Liver (tissue), 9 donors: ENCODE results near the gene CRYZL1. TPM values are rescaled to one million over a fixed set of nuclear protein-coding genes. Genes with fewer than 3 reads are reported as not detected.

Experiments
- DNase-seq: peaks from one replicate; pipeline ENCODE4 v3.0.0-alpha.2; 2017; ENCODE audit warnings: low spot score
- H3K27ac ChIP-seq, 2 donors: one replicate each; pipeline ENCODE4 v1.7.0; 2013; ENCODE audit warnings: inconsistent platforms in 2 of 2, low read length in 2 of 2, control low read depth in 1 of 2, low read depth in 1 of 2, mild to moderate bottlenecking in 1 of 2
- H3K27me3 ChIP-seq, 4 donors: one replicate each; pipeline versions ENCODE4 v1.6.1 to v1.7.0; 2013; ENCODE audit warnings: low read length in 3 of 4, inconsistent platforms in 1 of 4, mild to moderate bottlenecking in 1 of 4, moderate library complexity in 1 of 4; ENCODE audit not compliant: control insufficient read depth in 4 of 4, insufficient read depth in 4 of 4
- H3K36me3 ChIP-seq, 4 donors: one replicate each; pipeline versions ENCODE4 v1.6.1 to v1.7.0; 2013; ENCODE audit warnings: low read length in 3 of 4, mild to moderate bottlenecking in 3 of 4, low read depth in 1 of 4, moderate library complexity in 1 of 4; ENCODE audit not compliant: control insufficient read depth in 4 of 4, insufficient read depth in 3 of 4
- H3K4me1 ChIP-seq, 4 donors: one replicate each; pipeline versions ENCODE4 v1.6.1 to v1.7.0; 2013; ENCODE audit warnings: low read length in 3 of 4, mild to moderate bottlenecking in 3 of 4, moderate library complexity in 1 of 4; ENCODE audit not compliant: control insufficient read depth in 4 of 4, insufficient read depth in 4 of 4
- H3K4me3 ChIP-seq, 3 donors: one replicate each; pipeline versions ENCODE4 v1.6.1 to v1.7.0; 2013; ENCODE audit warnings: low read length in 3 of 3, control low read depth in 1 of 3, low read depth in 1 of 3, mild to moderate bottlenecking in 1 of 3
- H3K9ac ChIP-seq, 2 donors: one replicate each; pipeline ENCODE4 v1.7.0; 2013; ENCODE audit warnings: low read length in 2 of 2, mild to moderate bottlenecking in 2 of 2, moderate library complexity in 2 of 2, control low read depth in 1 of 2, low read depth in 1 of 2
- H3K9me3 ChIP-seq, 4 donors: one replicate each; pipeline versions ENCODE4 v1.6.1 to v1.7.0; 2013; ENCODE audit warnings: low read length in 3 of 4; ENCODE audit not compliant: control insufficient read depth in 4 of 4
- ATF3 ChIP-seq: IDR thresholded peaks from 2 replicates; pipeline ENCODE4 v1.6.1; 2016; ENCODE audit warnings: antibody characterized with exemption
- EGR1 ChIP-seq, 2 donors: IDR thresholded peaks; 2 replicates each; pipeline ENCODE4 v1.6.1; 2016 to 2018; ENCODE audit warnings: antibody characterized with exemption in 2 of 2, low read depth in 2 of 2
- FOXA1 ChIP-seq: IDR thresholded peaks from 2 replicates; pipeline ENCODE4 v1.6.1; 2016; ENCODE audit warnings: antibody characterized with exemption
- FOXA2 ChIP-seq: IDR thresholded peaks from 2 replicates; pipeline ENCODE4 v1.6.1; 2016; ENCODE audit warnings: antibody characterized with exemption
- GABPA ChIP-seq, 2 donors: IDR thresholded peaks in 1 of 2; conservative IDR thresholded peaks in 1 of 2; 2 replicates each; pipeline ENCODE4 v1.6.1; 2016; ENCODE audit warnings: antibody characterized with exemption in 2 of 2, mild to moderate bottlenecking in 1 of 2, moderate library complexity in 1 of 2
- HNF4A ChIP-seq, 2 donors: conservative IDR thresholded peaks; 2 replicates each; pipeline ENCODE4 v1.6.1; 2016; ENCODE audit warnings: antibody characterized with exemption in 2 of 2, mild to moderate bottlenecking in 2 of 2
- HNF4G ChIP-seq: IDR thresholded peaks from 2 replicates; pipeline ENCODE4 v1.6.1; 2016; ENCODE audit warnings: antibody characterized with exemption
- JUND ChIP-seq, 2 donors: IDR thresholded peaks; 2 replicates each; pipeline ENCODE4 v1.6.1; 2016; ENCODE audit warnings: antibody characterized with exemption in 2 of 2
- REST ChIP-seq: IDR thresholded peaks from 2 replicates; pipeline ENCODE4 v1.6.1; 2016; ENCODE audit warnings: antibody characterized with exemption, mild to moderate bottlenecking
- SP1 ChIP-seq: IDR thresholded peaks from 2 replicates; pipeline ENCODE4 v1.6.1; 2018; ENCODE audit warnings: antibody characterized with exemption, mild to moderate bottlenecking
- TAF1 ChIP-seq: conservative IDR thresholded peaks from 2 replicates; pipeline ENCODE4 v1.6.1; 2016; ENCODE audit warnings: antibody characterized with exemption, mild to moderate bottlenecking
- YY1 ChIP-seq: IDR thresholded peaks from 2 replicates; pipeline ENCODE4 v1.6.1; 2016; ENCODE audit warnings: antibody characterized with exemption, mild to moderate bottlenecking
- WGBS: extraction: QIAGEN DNeasy Blood & Tissue Kit; methylation state at CpG from one replicate; pipeline ENCODE4 v1.1.7; 2013; 5-methylcytosine and 5-hydroxymethylcytosine counted together
- polyA plus RNA-seq, 2 donors: library from polyadenylated mRNA; stranded (reverse) in 1 of 2; unstranded in 1 of 2; fragments of 200-250 nt in 1 of 2; fragments of >200 nt in 1 of 2; fragmentation: Nextera tagmentation in 1 of 2; extraction: Ambion mirVana in 1 of 2; gene quantifications; one replicate each; pipeline versions ENCODE4 v1.2.1 to v1.2.3, GENCODE V29; 2013 to 2015
- total RNA-seq, 2 donors: library from RNA; depleted of rRNA; stranded (reverse); fragments of >200 nt; gene quantifications; one replicate each; pipeline ENCODE4 v1.2.3, GENCODE V29; 2014
- TF ChIP-seq, protein P1 (sequence below): IDR thresholded peaks from 2 replicates; pipeline ENCODE4 v1.6.1; 2016; ENCODE audit warnings: antibody characterized with exemption
- TF ChIP-seq, protein P2 (sequence below): IDR thresholded peaks from 2 replicates; pipeline ENCODE4 v1.6.1; 2016; ENCODE audit warnings: antibody characterized with exemption
- donor health status: healthy.
- donor health status: healthy.
- donor health status: healthy.
- donor health status: healthy.
- donor health status: healthy.

The CRYZL1 gene
- total and polyA plus RNA-seq, 4 donors: 6.8 to 18.1 (median 11.5) TPM

GRCh38 chr21:33662046-33662445 is 20.5 kb upstream of the CRYZL1 start (continued):
- TF ChIP-seq REST: no peak

DNA sequence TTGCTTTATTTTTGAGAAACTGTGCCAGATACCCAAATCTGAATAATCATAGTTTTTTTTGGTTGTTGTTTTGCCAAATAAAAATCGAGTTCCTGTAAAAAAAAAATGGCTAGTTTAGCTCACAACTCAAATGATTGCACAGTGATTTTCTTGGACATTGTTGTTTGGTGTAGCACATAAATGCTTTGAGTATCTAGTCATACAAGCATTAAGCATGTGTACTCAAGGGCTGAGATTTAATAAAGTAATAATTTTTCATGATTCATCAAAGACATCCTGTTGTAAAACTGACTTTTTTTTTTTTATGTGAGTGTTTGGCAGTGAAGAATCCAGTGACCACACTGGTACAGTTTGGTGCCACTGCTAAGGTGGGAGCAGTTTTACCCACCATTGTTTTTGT is 19.6 kb upstream of the CRYZL1 start:
- Histone ChIP-seq H3K36me3 (no peaks in the 10 kb centered on the region), H3K9me3 (no peaks in the 10 kb centered on the region), H3K4me1 (peaks cover 2 to 12% (median 7%) of the 10 kb centered on the region in 4 donors), H3K27me3 (no peaks in the 10 kb centered on the region), H3K4me3 (no peak overlapping the region), H3K27ac (no peak overlapping the region), H3K9ac (no peak overlapping the region)
- TF ChIP-seq YY1 (no peak), ATF3 (no peak), FOXA2 (no peak)
- 94% methylated on average over 1 of the region's 1 CpG for WGBS
- no peak for DNase-seq

DNA sequence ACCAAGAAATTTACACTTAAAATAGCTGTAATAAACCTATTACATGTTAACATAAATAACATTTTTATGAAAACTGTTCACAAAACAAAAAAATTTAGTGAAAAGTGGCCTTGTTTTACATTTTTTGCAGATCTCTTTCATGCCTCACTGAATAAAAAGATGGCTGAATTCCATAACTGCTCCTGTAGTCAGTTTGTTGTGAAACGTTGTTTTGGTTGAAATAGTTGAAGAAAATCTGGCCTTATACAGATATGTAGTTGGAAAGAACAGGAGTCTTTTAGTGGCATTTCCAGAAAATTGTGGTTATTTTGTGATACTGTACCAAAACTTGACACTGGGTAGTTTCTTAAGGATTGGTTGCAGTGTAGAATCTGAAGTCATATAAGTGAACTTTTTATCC is 18.9 kb upstream of the CRYZL1 start:
- no peak overlapping the region for H3K4me3 ChIP-seq
- peaks cover 2 to 15% (median 10%) of the 10 kb centered on the region in 4 donors for H3K4me1 ChIP-seq
- 62% methylated on average over 1 of the region's 1 CpG for WGBS
- H3K36me3 ChIP-seq: no peaks in the 10 kb centered on the region
- DNase-seq: no peak
- no peak overlapping the region for H3K27ac ChIP-seq
- no peak overlapping the region for H3K9ac ChIP-seq
- no peaks in the 10 kb centered on the region for H3K27me3 ChIP-seq
- no peaks in the 10 kb centered on the region for H3K9me3 ChIP-seq
- TF ChIP-seq EGR1 (IDR thresholded peaks at IDR 0.05; ENCODE audit: low read depth in 2 of 2): no peak
- TF ChIP-seq, protein P1, sequence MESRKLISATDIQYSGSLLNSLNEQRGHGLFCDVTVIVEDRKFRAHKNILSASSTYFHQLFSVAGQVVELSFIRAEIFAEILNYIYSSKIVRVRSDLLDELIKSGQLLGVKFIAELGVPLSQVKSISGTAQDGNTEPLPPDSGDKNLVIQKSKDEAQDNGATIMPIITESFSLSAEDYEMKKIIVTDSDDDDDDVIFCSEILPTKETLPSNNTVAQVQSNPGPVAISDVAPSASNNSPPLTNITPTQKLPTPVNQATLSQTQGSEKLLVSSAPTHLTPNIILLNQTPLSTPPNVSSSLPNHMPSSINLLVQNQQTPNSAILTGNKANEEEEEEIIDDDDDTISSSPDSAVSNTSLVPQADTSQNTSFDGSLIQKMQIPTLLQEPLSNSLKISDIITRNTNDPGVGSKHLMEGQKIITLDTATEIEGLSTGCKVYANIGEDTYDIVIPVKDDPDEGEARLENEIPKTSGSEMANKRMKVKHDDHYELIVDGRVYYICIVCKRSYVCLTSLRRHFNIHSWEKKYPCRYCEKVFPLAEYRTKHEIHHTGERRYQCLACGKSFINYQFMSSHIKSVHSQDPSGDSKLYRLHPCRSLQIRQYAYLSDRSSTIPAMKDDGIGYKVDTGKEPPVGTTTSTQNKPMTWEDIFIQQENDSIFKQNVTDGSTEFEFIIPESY: no peak

DNA sequence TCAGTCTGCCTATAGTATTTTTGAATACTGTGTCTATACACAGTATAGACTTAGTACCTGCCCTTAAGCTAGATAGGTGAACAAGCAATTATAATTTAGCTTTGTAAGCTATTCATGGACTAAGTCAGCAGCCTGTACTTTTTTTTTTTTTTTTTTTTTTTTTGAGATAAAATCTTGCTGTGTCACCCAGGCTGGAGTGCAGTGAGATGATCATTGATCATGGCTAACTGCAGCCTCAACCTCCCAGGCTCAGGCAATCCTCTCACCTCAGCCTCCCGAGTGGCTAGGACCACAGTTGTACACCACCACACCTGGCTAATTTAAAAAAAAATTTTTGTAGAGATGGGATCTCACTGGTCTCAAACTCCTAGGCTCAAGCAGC is 18.0 kb upstream of the CRYZL1 start:
- DNase-seq: no peak
- peaks cover 2 to 18% (median 11%) of the 10 kb centered on the region in 4 donors for H3K4me1 ChIP-seq
- H3K9me3 ChIP-seq: no peaks in the 10 kb centered on the region
- no peaks in the 10 kb centered on the region for H3K27me3 ChIP-seq
- no peaks in the 10 kb centered on the region for H3K36me3 ChIP-seq
- WGBS: 96% methylated on average over 1 of the region's 1 CpG
- no peak overlapping the region for H3K9ac ChIP-seq
- H3K4me3 ChIP-seq: no peak overlapping the region
- H3K27ac ChIP-seq: no peak overlapping the region
- TF ChIP-seq GABPA (IDR thresholded peaks at IDR 0.05 in 1 of 2, conservative IDR thresholded peaks at IDR 0.05 in 1 of 2) (no peak), SP1 (no peak), HNF4A (conservative IDR thresholded peaks at IDR 0.05) (no peak), JUND (IDR thresholded peaks at IDR 0.05) (no peak), FOXA1 (no peak), FOXA2 (no peak), HNF4G (no peak), REST (no peak), TAF1 (no peak), ATF3 (no peak)
- TF ChIP-seq, protein P1: no peak
- TF ChIP-seq, protein P2, sequence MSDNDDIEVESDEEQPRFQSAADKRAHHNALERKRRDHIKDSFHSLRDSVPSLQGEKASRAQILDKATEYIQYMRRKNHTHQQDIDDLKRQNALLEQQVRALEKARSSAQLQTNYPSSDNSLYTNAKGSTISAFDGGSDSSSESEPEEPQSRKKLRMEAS: no peak
